Neutrophil (primary cell): ENCODE measurements around the gene ADGRL3.

Experiments
- H3K27ac ChIP-seq: fragments of 200-600 bp; sonication (generic); 2 replicates; pipeline ENCODE4 v1.5.1; 2016; ENCODE audit warnings: mild to moderate bottlenecking, moderate library complexity
- H3K27me3 ChIP-seq: fragments of 200-600 bp; sonication (generic); 2 replicates; pipeline ENCODE4 v1.6.0; 2016; ENCODE audit warnings: mild to moderate bottlenecking
- H3K36me3 ChIP-seq: fragments of 200-600 bp; sonication (generic); 2 replicates; pipeline ENCODE4 v1.5.1; 2017
- H3K4me1 ChIP-seq, 2 experiments: fragments of 200-600 bp in 1 of 2; sonication (generic) in 1 of 2; 1 replicate in 1 of 2; 2 replicates in 1 of 2; pipeline versions ENCODE4 v1.5.1 to v1.6.1; 2013 to 2016; ENCODE audit warnings: low read depth in 1 of 2, low read length in 1 of 2, mild to moderate bottlenecking in 1 of 2, moderate library complexity in 1 of 2; ENCODE audit not compliant: control insufficient read depth in 1 of 2, insufficient read depth in 1 of 2
- H3K4me3 ChIP-seq, 2 experiments: fragments of 200-600 bp in 1 of 2; sonication (generic) in 1 of 2; 1 replicate in 1 of 2; 2 replicates in 1 of 2; pipeline ENCODE4 v1.5.1; 2013 to 2016; ENCODE audit warnings: low read depth in 1 of 2, low read length in 1 of 2, mild to moderate bottlenecking in 1 of 2, moderate library complexity in 1 of 2
- H3K9me3 ChIP-seq: fragments of 200-600 bp; sonication (generic); 2 replicates; pipeline ENCODE4 v1.5.1; 2016
- CTCF ChIP-seq: fragments of 200-600 bp; sonication (generic); IDR thresholded peaks from 2 replicates; pipeline ENCODE4 v1.5.1; 2016; ENCODE audit warnings: antibody characterized with exemption

Gene ADGRL3

GRCh38 chr4:61877893-61878292, 677.8 kb downstream of the ADGRL3 start:
- Histone ChIP-seq H3K4me3 (no peak overlapping the region), H3K4me1 (peaks cover 0 to 7% of the 10 kb centered on the region in 2 experiments), H3K9me3 (peaks cover 3% of the 10 kb centered on the region), H3K27ac (no peak overlapping the region), H3K27me3 (no peaks in the 10 kb centered on the region), H3K36me3 (no peaks in the 10 kb centered on the region)
- TF ChIP-seq CTCF = no peak

- peaks cover 0 to 7% of the 10 kb centered on the region in 2 experiments for H3K4me1 ChIP-seq
- no peak for TF ChIP-seq CTCF
- H3K27ac ChIP-seq = no peak overlapping the region
- no peaks in the 10 kb centered on the region for H3K27me3 ChIP-seq
- no peaks in the 10 kb centered on the region for H3K36me3 ChIP-seq
- peaks cover 3% of the 10 kb centered on the region for H3K9me3 ChIP-seq
- H3K4me3 ChIP-seq = no peak overlapping the region
Measured at GRCh38 chr4:61882381-61882780, 682.3 kb downstream of the ADGRL3 start.

- Histone ChIP-seq H3K4me1 (no peaks in the 10 kb centered on the region), H3K36me3 (no peaks in the 10 kb centered on the region), H3K4me3 (no peak overlapping the region), H3K27me3 (no peaks in the 10 kb centered on the region), H3K9me3 (peaks cover 3% of the 10 kb centered on the region), H3K27ac (no peak overlapping the region)
- no peak for TF ChIP-seq CTCF
Measured at GRCh38 chr4:61886131-61886530, 686.0 kb downstream of the ADGRL3 start.

- TF ChIP-seq CTCF = no peak
Measured at GRCh38 chr4:61889117-61889516, 689.0 kb downstream of the ADGRL3 start.

GRCh38 chr4:61890321-61890720, 690.2 kb downstream of the ADGRL3 start:
- Histone ChIP-seq H3K27ac (no peak overlapping the region), H3K9me3 (no peaks in the 10 kb centered on the region), H3K27me3 (no peaks in the 10 kb centered on the region), H3K4me1 (no peaks in the 10 kb centered on the region), H3K4me3 (no peak overlapping the region), H3K36me3 (no peaks in the 10 kb centered on the region)
- no peak for TF ChIP-seq CTCF

More at GRCh38 chr4:61889117-61889516, 689.0 kb downstream of the ADGRL3 start:
- Histone ChIP-seq H3K36me3 (no peaks in the 10 kb centered on the region), H3K27me3 (no peaks in the 10 kb centered on the region), H3K4me1 (no peaks in the 10 kb centered on the region), H3K27ac (no peak overlapping the region), H3K9me3 (no peaks in the 10 kb centered on the region), H3K4me3 (no peak overlapping the region)

- H3K27ac ChIP-seq = no peak overlapping the region
- H3K36me3 ChIP-seq = no peaks in the 10 kb centered on the region
- H3K4me1 ChIP-seq = no peaks in the 10 kb centered on the region
- no peaks in the 10 kb centered on the region for H3K27me3 ChIP-seq
- no peak overlapping the region for H3K4me3 ChIP-seq
- TF ChIP-seq CTCF = no peak
- H3K9me3 ChIP-seq = no peaks in the 10 kb centered on the region
Measured at GRCh38 chr4:61891953-61892352, 691.8 kb downstream of the ADGRL3 start.
